ENCODE results near the gene TTC34. TPM values are rescaled to one million over a fixed set of nuclear protein-coding genes. Genes with fewer than 3 reads are reported as not detected.

Gene TTC34
- total RNA-seq, 1 donor from 2014 or later, result 0.09 TPM

- H4K20me1 ChIP-seq (ENCODE audit: low read depth), result no peaks in the 10 kb centered on the region
- no peak overlapping the region for H3K4me3 ChIP-seq
- H3K27ac ChIP-seq, result no peak overlapping the region
- peaks cover 4% of the 10 kb centered on the region for H3K27me3 Mint-ChIP-seq (ENCODE audit: insufficient read depth, low read depth)
- no peaks in the 10 kb centered on the region for H3K36me3 ChIP-seq
- H3K27me3 ChIP-seq, result no peaks in the 10 kb centered on the region
- DNase-seq (ENCODE audit: low spot score), result no peak
- no peak overlapping the region for H3K4me3 Mint-ChIP-seq
- H3K4me2 ChIP-seq, result no peak overlapping the region
- no peak overlapping the region for H3K9ac ChIP-seq
- H3K9me3 Mint-ChIP-seq, result peaks cover 10% of the 10 kb centered on the region
- no peaks in the 10 kb centered on the region for H3K79me2 ChIP-seq (ENCODE audit: low read depth)
- H3K4me1 Mint-ChIP-seq, result peaks cover 4% of the 10 kb centered on the region
- no peaks in the 10 kb centered on the region for H3K4me1 ChIP-seq
- H3K9me3 ChIP-seq (ENCODE audit: low read depth), result no peaks in the 10 kb centered on the region
- no peaks in the 10 kb centered on the region for H3F3A ChIP-seq (ENCODE audit: low read depth)
- no peak overlapping the region for H2AFZ ChIP-seq (replicated peaks)
- no peak overlapping the region for H3K27ac Mint-ChIP-seq
- peaks cover 2% of the 10 kb centered on the region for H3K36me3 Mint-ChIP-seq
- no peak for TF ChIP-seq CTCF (IDR thresholded peaks at IDR 0.05)
- TF ChIP-seq EZH2phosphoT487 (IDR thresholded peaks at IDR 0.05), result no peak
- TF ChIP-seq EZH2 (IDR thresholded peaks at IDR 0.05), result no peak
Measured at GRCh38 chr1:2808831-2809605, 7.5 kb upstream of the TTC34 start.

GRCh38 chr1:2808386-2808705, 6.9 kb upstream of the TTC34 start:
- H3K4me1 Mint-ChIP-seq, result peaks cover 3% of the 10 kb centered on the region
- Histone ChIP-seq H3K9ac (no peak overlapping the region), H3F3A (ENCODE audit: low read depth) (no peaks in the 10 kb centered on the region), H3K79me2 (ENCODE audit: low read depth) (no peaks in the 10 kb centered on the region), H2AFZ (replicated peaks) (no peak overlapping the region), H3K27ac (no peak overlapping the region), H3K4me3 (no peak overlapping the region), H4K20me1 (ENCODE audit: low read depth) (no peaks in the 10 kb centered on the region), H3K9me3 (ENCODE audit: low read depth) (no peaks in the 10 kb centered on the region), H3K4me2 (no peak overlapping the region), H3K27me3 (no peaks in the 10 kb centered on the region), H3K36me3 (no peaks in the 10 kb centered on the region), H3K4me1 (no peaks in the 10 kb centered on the region)
- no peak for TF ChIP-seq CTCF (IDR thresholded peaks at IDR 0.05)
- TF ChIP-seq EZH2 (IDR thresholded peaks at IDR 0.05), result no peak
- no peak overlapping the region for H3K4me3 Mint-ChIP-seq
- DNase-seq (ENCODE audit: low spot score), result no peak
- H3K9me3 Mint-ChIP-seq, result peaks cover 7% of the 10 kb centered on the region
- H3K36me3 Mint-ChIP-seq, result peaks cover 2% of the 10 kb centered on the region
- peaks cover 3% of the 10 kb centered on the region for H3K27me3 Mint-ChIP-seq (ENCODE audit: insufficient read depth, low read depth)
- no peak overlapping the region for H3K27ac Mint-ChIP-seq

- H3K9me3 ChIP-seq (ENCODE audit: low read depth), result no peaks in the 10 kb centered on the region
- Mint-ChIP-seq H3K9me3 (peaks cover 7% of the 10 kb centered on the region), H3K4me3 (no peak overlapping the region)
Measured at GRCh38 chr1:2807678-2808385, 6.3 kb upstream of the TTC34 start.

GRCh38 chr1:2807036-2807435, 5.5 kb upstream of the TTC34 start:
- Histone ChIP-seq H3K4me3 (no peak overlapping the region), H4K20me1 (ENCODE audit: low read depth) (no peaks in the 10 kb centered on the region), H2AFZ (replicated peaks) (no peak overlapping the region), H3K27me3 (no peaks in the 10 kb centered on the region), H3K27ac (no peak overlapping the region), H3K9me3 (ENCODE audit: low read depth) (no peaks in the 10 kb centered on the region), H3K36me3 (no peaks in the 10 kb centered on the region), H3K79me2 (ENCODE audit: low read depth) (no peaks in the 10 kb centered on the region), H3K4me1 (no peaks in the 10 kb centered on the region), H3F3A (ENCODE audit: low read depth) (no peaks in the 10 kb centered on the region), H3K9ac (no peak overlapping the region), H3K4me2 (no peak overlapping the region)
- peaks cover 3% of the 10 kb centered on the region for H3K27me3 Mint-ChIP-seq (ENCODE audit: insufficient read depth, low read depth)
- no peak for TF ChIP-seq CTCF (IDR thresholded peaks at IDR 0.05)
- TF ChIP-seq EZH2 (IDR thresholded peaks at IDR 0.05), result no peak
- TF ChIP-seq EZH2phosphoT487 (IDR thresholded peaks at IDR 0.05), result no peak
- no peaks in the 10 kb centered on the region for H3K36me3 Mint-ChIP-seq
- H3K4me1 Mint-ChIP-seq, result peaks cover 3% of the 10 kb centered on the region
- no peak for DNase-seq (ENCODE audit: low spot score)
- no peaks in the 10 kb centered on the region for H3K9me3 Mint-ChIP-seq
- H3K27ac Mint-ChIP-seq, result no peak overlapping the region
- H3K4me3 Mint-ChIP-seq, result no peak overlapping the region

More at GRCh38 chr1:2807678-2808385, 6.3 kb upstream of the TTC34 start:
- Histone ChIP-seq H3K36me3 (no peaks in the 10 kb centered on the region), H3K4me2 (no peak overlapping the region), H2AFZ (replicated peaks) (no peak overlapping the region), H3K9ac (no peak overlapping the region), H3K79me2 (ENCODE audit: low read depth) (no peaks in the 10 kb centered on the region), H4K20me1 (ENCODE audit: low read depth) (no peaks in the 10 kb centered on the region), H3K4me3 (no peak overlapping the region), H3K27me3 (no peaks in the 10 kb centered on the region), H3K4me1 (no peaks in the 10 kb centered on the region), H3K27ac (no peak overlapping the region), H3F3A (ENCODE audit: low read depth) (no peaks in the 10 kb centered on the region)
- H3K27ac Mint-ChIP-seq, result no peak overlapping the region
- peaks cover 2% of the 10 kb centered on the region for H3K36me3 Mint-ChIP-seq
- H3K4me1 Mint-ChIP-seq, result peaks cover 3% of the 10 kb centered on the region
- peaks cover 3% of the 10 kb centered on the region for H3K27me3 Mint-ChIP-seq (ENCODE audit: insufficient read depth, low read depth)
- TF ChIP-seq EZH2 (IDR thresholded peaks at IDR 0.05), result no peak
- DNase-seq (ENCODE audit: low spot score), result no peak

Measured in neural progenitor cell (in vitro differentiated cells).